HCT116 (cell line): Measurements from ENCODE around the gene DNAJC18.

Experiments used
- CEBPB ChIP-seq: IDR thresholded peaks from 2 replicates; pipeline ENCODE4 v1.6.1; 2012; ENCODE audit warnings: low read depth
- POLR2A ChIP-seq: IDR thresholded peaks from 2 replicates; pipeline ENCODE4 v1.7.0; 2011; ENCODE audit warnings: borderline replicate concordance; ENCODE audit not compliant: insufficient read depth, insufficient read length; ENCODE audit errors: extremely low read depth
- SRF ChIP-seq: IDR thresholded peaks from 2 replicates; pipeline ENCODE4 v1.6.1; 2012; ENCODE audit warnings: low read depth
- TF ChIP-seq, protein P1 (sequence below), 3 experiments: fragments of 200-600 bp in 1 of 3; sonication (generic) in 1 of 3; IDR thresholded peaks in 2 of 3; conservative IDR thresholded peaks in 1 of 3; 2 replicates each; pipeline ENCODE4 v1.5.1; 2012 to 2017; ENCODE audit warnings: low read depth in 2 of 3, low read length in 2 of 3, antibody characterized with exemption in 1 of 3, borderline replicate concordance in 1 of 3, control low read depth in 1 of 3, mild to moderate bottlenecking in 1 of 3, mixed read lengths in 1 of 3, mixed run types in 1 of 3, moderate library complexity in 1 of 3; ENCODE audit not compliant: insufficient read depth in 1 of 3

DNA sequence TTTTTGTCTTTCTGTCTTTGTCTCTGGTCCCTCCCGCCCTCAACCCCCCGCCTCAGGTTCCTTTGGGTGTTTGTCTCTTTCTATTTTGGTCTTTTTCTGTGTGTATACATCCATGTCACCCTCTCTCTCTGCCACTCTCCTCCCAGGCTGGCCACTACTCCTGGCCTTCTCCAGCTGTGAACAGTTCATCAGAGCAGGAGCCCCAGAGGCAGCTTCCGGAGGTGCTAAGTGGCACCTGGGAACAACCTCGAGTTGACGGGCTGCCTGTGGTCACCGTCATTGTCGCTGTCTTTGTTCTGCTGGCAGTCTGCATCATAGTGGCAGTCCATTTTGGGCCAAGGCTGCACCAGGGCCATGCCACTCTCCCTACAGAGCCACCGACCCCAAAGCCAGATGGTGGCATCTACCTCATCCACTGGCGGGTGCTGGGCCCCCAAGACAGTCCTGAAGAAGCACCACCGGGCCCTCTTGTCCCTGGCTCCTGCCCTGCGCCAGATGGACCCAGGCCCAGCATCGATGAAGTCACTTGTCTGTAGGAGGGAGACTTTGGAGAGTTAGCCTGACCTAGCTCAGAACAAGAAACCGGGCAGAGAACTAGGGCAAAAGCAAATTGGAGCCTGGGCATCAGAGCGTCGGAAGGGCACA is 33.2 kb upstream of the DNAJC18 start:
- TF ChIP-seq, protein P1, sequence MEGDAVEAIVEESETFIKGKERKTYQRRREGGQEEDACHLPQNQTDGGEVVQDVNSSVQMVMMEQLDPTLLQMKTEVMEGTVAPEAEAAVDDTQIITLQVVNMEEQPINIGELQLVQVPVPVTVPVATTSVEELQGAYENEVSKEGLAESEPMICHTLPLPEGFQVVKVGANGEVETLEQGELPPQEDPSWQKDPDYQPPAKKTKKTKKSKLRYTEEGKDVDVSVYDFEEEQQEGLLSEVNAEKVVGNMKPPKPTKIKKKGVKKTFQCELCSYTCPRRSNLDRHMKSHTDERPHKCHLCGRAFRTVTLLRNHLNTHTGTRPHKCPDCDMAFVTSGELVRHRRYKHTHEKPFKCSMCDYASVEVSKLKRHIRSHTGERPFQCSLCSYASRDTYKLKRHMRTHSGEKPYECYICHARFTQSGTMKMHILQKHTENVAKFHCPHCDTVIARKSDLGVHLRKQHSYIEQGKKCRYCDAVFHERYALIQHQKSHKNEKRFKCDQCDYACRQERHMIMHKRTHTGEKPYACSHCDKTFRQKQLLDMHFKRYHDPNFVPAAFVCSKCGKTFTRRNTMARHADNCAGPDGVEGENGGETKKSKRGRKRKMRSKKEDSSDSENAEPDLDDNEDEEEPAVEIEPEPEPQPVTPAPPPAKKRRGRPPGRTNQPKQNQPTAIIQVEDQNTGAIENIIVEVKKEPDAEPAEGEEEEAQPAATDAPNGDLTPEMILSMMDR (IDR thresholded peaks at IDR 0.05 in 2 of 3, conservative IDR thresholded peaks at IDR 0.05 in 1 of 3; ENCODE audit: borderline replicate concordance in 1 of 3, insufficient read depth in 1 of 3, low read depth in 2 of 3, low read length in 2 of 3): no peak
- TF ChIP-seq POLR2A (no peak), CEBPB (no peak), SRF (no peak)
